ENCODE results near the gene SRP9. TPM values are rescaled to one million over a fixed set of nuclear protein-coding genes. Genes with fewer than 3 reads are reported as not detected.

SRP9 gene
- total RNA-seq, 1 donor from 2014 or later = 344 TPM

- Histone ChIP-seq H3K36me3 (ENCODE audit: control insufficient read depth, insufficient read depth, low read length) (no peaks in the 10 kb centered on the region), H3K4me3 (ENCODE audit: low read depth, low read length) (no peak overlapping the region), H3K27me3 (ENCODE audit: control insufficient read depth, insufficient read depth, low read length) (no peaks in the 10 kb centered on the region)
- no peak for DNase-seq (ENCODE audit: low read depth)
- no peak for TF ChIP-seq CTCF (IDR thresholded peaks at IDR 0.05; ENCODE audit: insufficient read depth, low read length, poor library complexity, severe bottlenecking)
Observed at GRCh38 chr1:225737161-225737560, 40.5 kb upstream of the SRP9 start.

GRCh38 chr1:225737866-225738265 is 39.8 kb upstream of the SRP9 start:
- no peak overlapping the region for H3K4me3 ChIP-seq (ENCODE audit: low read depth, low read length)
- no peaks in the 10 kb centered on the region for H3K36me3 ChIP-seq (ENCODE audit: control insufficient read depth, insufficient read depth, low read length)
- no peak for TF ChIP-seq CTCF (IDR thresholded peaks at IDR 0.05; ENCODE audit: insufficient read depth, low read length, poor library complexity, severe bottlenecking)
- DNase-seq (ENCODE audit: low read depth) = no peak
- H3K27me3 ChIP-seq (ENCODE audit: control insufficient read depth, insufficient read depth, low read length) = no peaks in the 10 kb centered on the region

GRCh38 chr1:225738763-225739162 is 38.9 kb upstream of the SRP9 start:
- no peak for TF ChIP-seq CTCF (IDR thresholded peaks at IDR 0.05; ENCODE audit: insufficient read depth, low read length, poor library complexity, severe bottlenecking)

GRCh38 chr1:225739542-225740107 is 38.0 kb upstream of the SRP9 start:
- no peaks in the 10 kb centered on the region for H3K36me3 ChIP-seq (ENCODE audit: control insufficient read depth, insufficient read depth, low read length)
- H3K4me3 ChIP-seq (ENCODE audit: low read depth, low read length) = no peak overlapping the region
- no peak for TF ChIP-seq CTCF (IDR thresholded peaks at IDR 0.05; ENCODE audit: insufficient read depth, low read length, poor library complexity, severe bottlenecking)
- DNase-seq (ENCODE audit: low read depth) = no peak
- H3K27me3 ChIP-seq (ENCODE audit: control insufficient read depth, insufficient read depth, low read length) = no peaks in the 10 kb centered on the region

More at GRCh38 chr1:225738763-225739162, 38.9 kb upstream of the SRP9 start:
- Histone ChIP-seq H3K36me3 (ENCODE audit: control insufficient read depth, insufficient read depth, low read length) (no peaks in the 10 kb centered on the region), H3K27me3 (ENCODE audit: control insufficient read depth, insufficient read depth, low read length) (no peaks in the 10 kb centered on the region), H3K4me3 (ENCODE audit: low read depth, low read length) (no peak overlapping the region)
- DNase-seq (ENCODE audit: low read depth) = no peak

GRCh38 chr1:225744745-225745144 is 32.9 kb upstream of the SRP9 start:
- TF ChIP-seq CTCF (IDR thresholded peaks at IDR 0.05; ENCODE audit: insufficient read depth, low read length, poor library complexity, severe bottlenecking) = no peak
- no peak for DNase-seq (ENCODE audit: low read depth)
- Histone ChIP-seq H3K4me3 (ENCODE audit: low read depth, low read length) (no peak overlapping the region), H3K36me3 (ENCODE audit: control insufficient read depth, insufficient read depth, low read length) (no peaks in the 10 kb centered on the region), H3K27me3 (ENCODE audit: control insufficient read depth, insufficient read depth, low read length) (no peaks in the 10 kb centered on the region)

- no peak for TF ChIP-seq CTCF (IDR thresholded peaks at IDR 0.05; ENCODE audit: insufficient read depth, low read length, poor library complexity, severe bottlenecking)
- DNase-seq (ENCODE audit: low read depth) = no peak
- Histone ChIP-seq H3K27me3 (ENCODE audit: control insufficient read depth, insufficient read depth, low read length) (no peaks in the 10 kb centered on the region), H3K4me3 (ENCODE audit: low read depth, low read length) (no peak overlapping the region), H3K36me3 (ENCODE audit: control insufficient read depth, insufficient read depth, low read length) (no peaks in the 10 kb centered on the region)
Observed at GRCh38 chr1:225745273-225745672, 32.4 kb upstream of the SRP9 start.
